ENCODE measurements around the gene COL18A1. TPM values are rescaled to one million over a fixed set of nuclear protein-coding genes. Genes with fewer than 3 reads are reported as not detected.

Gene COL18A1
- total and polyA plus RNA-seq, 2 donors (not counting 1 experiment from before 2014, with no cell fraction given), result 15.6 to 24.7 TPM

DNA sequence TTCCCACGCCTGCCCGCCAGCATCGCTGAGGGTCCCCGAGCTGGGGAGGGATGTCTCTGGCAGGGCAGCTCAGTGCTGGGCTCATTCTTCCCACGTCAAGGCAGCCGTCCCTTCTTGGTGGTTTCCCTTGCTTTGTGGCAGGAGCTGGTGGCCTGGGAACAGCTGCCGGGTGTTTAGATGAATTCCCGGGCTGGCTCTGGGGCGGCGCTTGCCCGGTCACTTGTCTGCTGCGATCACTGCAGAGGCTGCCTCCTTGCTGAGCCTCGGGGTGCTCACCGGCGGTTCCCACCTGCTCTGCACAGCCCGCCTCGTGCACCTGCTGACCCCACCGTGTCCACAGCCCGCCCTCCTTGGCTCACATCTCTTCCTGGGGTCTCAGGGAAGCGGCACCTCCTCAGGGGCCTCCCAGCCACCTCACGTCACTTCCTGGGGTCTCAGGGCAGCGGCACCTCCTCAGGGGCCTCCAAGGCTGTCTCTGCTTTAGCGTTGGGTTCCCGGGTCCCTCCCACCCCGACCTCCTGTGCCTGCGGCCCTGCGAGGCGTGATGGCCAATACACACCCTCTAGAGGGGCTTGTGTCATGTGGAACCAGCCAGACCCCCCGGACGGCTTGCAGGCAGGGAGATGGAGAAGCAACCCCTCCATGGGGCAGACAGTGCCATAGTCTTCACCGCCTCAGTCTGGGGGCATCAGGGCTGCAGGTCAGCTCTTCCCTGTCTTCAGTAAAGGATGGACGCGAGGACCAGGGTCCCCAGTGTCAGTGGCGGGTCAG lies 13.5 kb downstream of the COL18A1 start:
- ATAC-seq (ENCODE audit: low read depth) (no peak), DNase-seq (no peak)
- Histone ChIP-seq H3K27me3 (replicated peaks in 1 of 4; ENCODE audit: control extremely low read depth in 1 of 4, control insufficient read depth in 3 of 4, insufficient read depth in 4 of 4, low read length in 3 of 4) (no peaks in the 10 kb centered on the region), H3K9me3 (ENCODE audit: control extremely low read depth in 1 of 3, control insufficient read depth in 2 of 3, insufficient read depth in 1 of 3, low read length in 2 of 3) (no peaks in the 10 kb centered on the region), H3K4me3 (ENCODE audit: control extremely low read depth in 1 of 5, extremely low read depth in 1 of 5, insufficient read depth in 1 of 5, low read depth in 2 of 5, low read length in 4 of 5) (no peak overlapping the region), H3K27ac (ENCODE audit: low read length in 2 of 2) (no peak overlapping the region), H3K4me1 (ENCODE audit: control insufficient read depth in 2 of 2, insufficient read depth in 2 of 2, low read length in 2 of 2) (no peaks in the 10 kb centered on the region), H3K9ac (ENCODE audit: low read length) (no peak overlapping the region), H3K4me2 (replicated peaks; ENCODE audit: low read depth, low read length, poor library complexity, severe bottlenecking) (no peak overlapping the region), H3K36me3 (replicated peaks in 1 of 2; ENCODE audit: control extremely low read depth in 1 of 2, control insufficient read depth in 1 of 2, extremely low read depth in 1 of 2, insufficient read depth in 2 of 2, low read length in 1 of 2) (no peaks in the 10 kb centered on the region), H4K20me1 (ENCODE audit: control insufficient read depth, insufficient read depth, low read length, poor library complexity, severe bottlenecking) (no peaks in the 10 kb centered on the region), H2AFZ (ENCODE audit: insufficient read depth, low read depth, low read length, poor library complexity, severe bottlenecking) (no peak overlapping the region), H3K79me2 (ENCODE audit: control insufficient read depth, insufficient read depth, low read length) (no peaks in the 10 kb centered on the region)
- no peak overlapping the region for H3K27ac Mint-ChIP-seq
- no peak overlapping the region for H3K4me3 Mint-ChIP-seq
- TF ChIP-seq EZH2 (IDR thresholded peaks at IDR 0.05; ENCODE audit: borderline replicate concordance, insufficient read depth, low read depth, low read length, poor library complexity, severe bottlenecking), result no peak
- TF ChIP-seq, protein P1, sequence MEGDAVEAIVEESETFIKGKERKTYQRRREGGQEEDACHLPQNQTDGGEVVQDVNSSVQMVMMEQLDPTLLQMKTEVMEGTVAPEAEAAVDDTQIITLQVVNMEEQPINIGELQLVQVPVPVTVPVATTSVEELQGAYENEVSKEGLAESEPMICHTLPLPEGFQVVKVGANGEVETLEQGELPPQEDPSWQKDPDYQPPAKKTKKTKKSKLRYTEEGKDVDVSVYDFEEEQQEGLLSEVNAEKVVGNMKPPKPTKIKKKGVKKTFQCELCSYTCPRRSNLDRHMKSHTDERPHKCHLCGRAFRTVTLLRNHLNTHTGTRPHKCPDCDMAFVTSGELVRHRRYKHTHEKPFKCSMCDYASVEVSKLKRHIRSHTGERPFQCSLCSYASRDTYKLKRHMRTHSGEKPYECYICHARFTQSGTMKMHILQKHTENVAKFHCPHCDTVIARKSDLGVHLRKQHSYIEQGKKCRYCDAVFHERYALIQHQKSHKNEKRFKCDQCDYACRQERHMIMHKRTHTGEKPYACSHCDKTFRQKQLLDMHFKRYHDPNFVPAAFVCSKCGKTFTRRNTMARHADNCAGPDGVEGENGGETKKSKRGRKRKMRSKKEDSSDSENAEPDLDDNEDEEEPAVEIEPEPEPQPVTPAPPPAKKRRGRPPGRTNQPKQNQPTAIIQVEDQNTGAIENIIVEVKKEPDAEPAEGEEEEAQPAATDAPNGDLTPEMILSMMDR (IDR thresholded peaks at IDR 0.05), result no peak
- no peaks in the 10 kb centered on the region for H3K9me3 Mint-ChIP-seq (ENCODE audit: insufficient read depth)
- WGBS (ENCODE audit: insufficient coverage), result 85% methylated on average over 34 of the region's 34 CpGs
- POLR2A ChIA-PET, result no interaction called here
- intact Hi-C loops (cut with micrococcal nuclease), result no loop called here
- H3K4me1 Mint-ChIP-seq, result no peaks in the 10 kb centered on the region
- CTCF ChIA-PET, result no interaction called here
- H3K27me3 Mint-ChIP-seq, result peaks cover 13% of the 10 kb centered on the region

- Histone ChIP-seq H3K9ac (ENCODE audit: low read length) (no peak overlapping the region), H4K20me1 (ENCODE audit: control insufficient read depth, insufficient read depth, low read length, poor library complexity, severe bottlenecking) (no peaks in the 10 kb centered on the region), H3K4me1 (ENCODE audit: control insufficient read depth in 2 of 2, insufficient read depth in 2 of 2, low read length in 2 of 2) (no peaks in the 10 kb centered on the region), H3K79me2 (ENCODE audit: control insufficient read depth, insufficient read depth, low read length) (no peaks in the 10 kb centered on the region), H3K4me2 (replicated peaks; ENCODE audit: low read depth, low read length, poor library complexity, severe bottlenecking) (no peak overlapping the region), H3K9me3 (ENCODE audit: control extremely low read depth in 1 of 3, control insufficient read depth in 2 of 3, insufficient read depth in 1 of 3, low read length in 2 of 3) (no peaks in the 10 kb centered on the region), H2AFZ (ENCODE audit: insufficient read depth, low read depth, low read length, poor library complexity, severe bottlenecking) (no peak overlapping the region), H3K27ac (ENCODE audit: low read length in 2 of 2) (no peak overlapping the region), H3K4me3 (ENCODE audit: control extremely low read depth in 1 of 5, extremely low read depth in 1 of 5, insufficient read depth in 1 of 5, low read depth in 2 of 5, low read length in 4 of 5) (no peak overlapping the region), H3K36me3 (replicated peaks in 1 of 2; ENCODE audit: control extremely low read depth in 1 of 2, control insufficient read depth in 1 of 2, extremely low read depth in 1 of 2, insufficient read depth in 2 of 2, low read length in 1 of 2) (no peaks in the 10 kb centered on the region), H3K27me3 (replicated peaks in 1 of 4; ENCODE audit: control extremely low read depth in 1 of 4, control insufficient read depth in 3 of 4, insufficient read depth in 4 of 4, low read length in 3 of 4) (no peaks in the 10 kb centered on the region)
- intact Hi-C loops (cut with micrococcal nuclease), result no loop called here
- TF ChIP-seq EZH2 (IDR thresholded peaks at IDR 0.05; ENCODE audit: borderline replicate concordance, insufficient read depth, low read depth, low read length, poor library complexity, severe bottlenecking), result no peak
- TF ChIP-seq, protein P1 (IDR thresholded peaks at IDR 0.05), result no peak
- 95% methylated on average over 25 of the region's 25 CpGs for WGBS (ENCODE audit: insufficient coverage)
- ChIA-PET POLR2A (no interaction called here), CTCF (no interaction called here)
- H3K4me1 Mint-ChIP-seq, result no peaks in the 10 kb centered on the region
- peaks cover 13% of the 10 kb centered on the region for H3K27me3 Mint-ChIP-seq
- DNase-seq (no peak), ATAC-seq (ENCODE audit: low read depth) (no peak)
- H3K27ac Mint-ChIP-seq, result no peak overlapping the region
- no peaks in the 10 kb centered on the region for H3K9me3 Mint-ChIP-seq (ENCODE audit: insufficient read depth)
- no peak overlapping the region for H3K4me3 Mint-ChIP-seq
These were observed 14.2 kb downstream of the COL18A1 start for GRCh38 chr21:45419162-45419561.
